ENCODE results near the gene ILK. TPM values are rescaled to one million over a fixed set of nuclear protein-coding genes. Genes with fewer than 3 reads are reported as not detected.
A peak's percentile ranks its signal among the peaks of the same experiment; 100 is the strongest.

ILK gene
- total RNA-seq (2021) (65.3 and 69.7 TPM in 2 replicates), Bru-seq, nascent RNA (percentile 69 among the genes with signal in this experiment), BruChase-seq, experiment 1, labeled RNA remaining after a 2-hour chase (percentile 87 among the genes with signal in this experiment), BruChase-seq, experiment 2, labeled RNA remaining after a 6-hour chase (percentile 85 among the genes with signal in this experiment)
- long read RNA-seq, transcript ILK-203 (13 exons, 1,692 nt): major isoform, 81 of 167 reads
- long read RNA-seq, transcript ILK-201 (13 exons, 1,802 nt): minor isoform, 63 of 167 reads
- long read RNA-seq, partial matches to known transcripts: 6 of 167 reads
- long read RNA-seq, other reads (novel, unspliced or antisense): 13 of 167 reads

DNA sequence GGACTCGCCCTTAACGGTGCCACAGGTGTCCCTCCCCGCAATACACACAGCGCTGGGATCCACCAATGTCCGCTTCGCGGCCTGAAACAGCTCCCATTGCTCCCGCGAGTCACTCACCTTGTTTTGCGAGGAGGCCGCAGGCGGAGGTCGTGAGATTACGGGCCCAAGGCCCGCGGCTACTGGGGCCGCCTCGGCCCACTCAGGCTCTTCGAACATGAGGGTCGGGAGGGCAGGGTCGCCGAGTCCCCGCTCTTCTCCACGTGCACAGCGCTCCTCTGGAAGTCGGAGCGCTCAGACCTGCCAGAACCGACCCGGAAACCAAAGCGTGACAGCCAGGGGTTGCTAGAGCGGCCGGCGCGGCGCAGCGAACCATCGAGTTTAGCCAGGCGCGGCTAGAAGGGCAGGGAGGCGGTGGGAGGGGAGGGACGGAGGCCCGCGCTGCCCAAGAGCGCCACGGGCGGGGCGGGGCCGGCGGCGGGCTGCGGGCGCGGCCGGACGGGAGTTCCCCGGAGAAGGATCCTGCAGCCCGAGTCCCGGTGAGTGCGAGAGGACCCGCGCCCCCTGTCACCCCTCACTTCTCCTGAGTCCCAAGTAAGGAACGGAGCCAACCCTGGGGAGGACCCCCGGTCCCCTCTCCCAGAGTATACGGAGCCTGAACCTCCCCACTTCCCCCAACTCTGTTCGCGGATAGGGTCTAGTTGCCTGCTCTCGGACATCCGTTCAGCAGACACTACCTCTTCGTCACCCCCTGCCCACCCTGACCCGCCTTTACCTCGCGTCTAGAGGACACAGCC lies at the start of gene ILK, which contains the start of gene RRP8:
TSS of gene ILK (plus strand) at position 488 of the 794 bp plus-strand sequence. CDS start 498 bp downstream, outside the sequence.
TSS of gene RRP8 (minus strand) at position 330 of the 794 bp plus-strand sequence. CDS start at position 216, 114 bp downstream.
- CTCF ChIA-PET: interaction anchor here (0.7 kb wide), 1 partner anchor 16 kb away, joined by 6 read pairs; the partner anchor contains the start of gene TPP1
- Histone ChIP-seq H3K4me2 (peak within 1 kb of the TSS; percentile 89), H3K4me3 (peak within 1 kb of the TSS; percentile 98), H4K20me1 (ENCODE audit: insufficient read depth) (no peaks in the 10 kb centered on the region), H3K9me3 (ENCODE audit: insufficient read depth, low read depth) (no peaks in the 10 kb centered on the region), H3K4me1 (replicated peaks; ENCODE audit: insufficient read depth) (peaks cover 28% of the 10 kb centered on the region), H2AFZ (peak within 1 kb of the TSS; percentile 88), H3K36me3 (ENCODE audit: low read depth) (peaks cover 10% of the 10 kb centered on the region; the same call in 1 of the 2 replicates), H3K79me2 (ENCODE audit: low read depth) (peaks cover 48% of the 10 kb centered on the region), H3K27ac (peak within 1 kb of the TSS; percentile 51), H3K27me3 (ENCODE audit: insufficient read depth, low read depth) (no peaks in the 10 kb centered on the region), H3F3A (ENCODE audit: insufficient read depth, low read depth) (peaks cover 16% of the 10 kb centered on the region), H3K9me2 (ENCODE audit: insufficient read depth) (no peaks in the 10 kb centered on the region)
- no peak for TF ChIP-seq EZH2 (IDR thresholded peaks at IDR 0.05; ENCODE audit: low read depth)
- no peak for TF ChIP-seq CTCF (conservative IDR thresholded peaks at IDR 0.05)
- intact Hi-C loops (cut with micrococcal nuclease; ENCODE audit: unreplicated experiment): loop anchor here (2.0 to 10.0 kb wide), 3 partner anchors 79 to 211 kb away; partner anchors contain the start of genes MRPL17, SMPD1 and TRIM3
- POLR2A ChIA-PET (ENCODE audit: unreplicated experiment): interaction anchor here (0.7 to 1.0 kb wide), 2 partner anchors 8 to 80 kb away, joined by 8 to 13 read pairs; partner anchors contain the start of genes MRPL17 and TAF10
- BruUV-seq (replicated peaks): no TSS peak
- DNase-seq: peak; percentile 61 to 77

GRCh38 chr11:6554828-6555706 lies 48.5 kb upstream of the ILK start:
- H3K79me2 ChIP-seq (ENCODE audit: low read depth): no peaks in the 10 kb centered on the region
- no peaks in the 10 kb centered on the region for H3K9me3 ChIP-seq (ENCODE audit: insufficient read depth, low read depth)
- no peak overlapping the region for H3K27ac ChIP-seq
- no peak for DNase-seq
- ChIA-PET CTCF (no interaction called here), POLR2A (ENCODE audit: unreplicated experiment) (no interaction called here)
- H2AFZ ChIP-seq: no peak overlapping the region
- no TSS peak for BruUV-seq (replicated peaks)
- H3F3A ChIP-seq (ENCODE audit: insufficient read depth, low read depth): no peaks in the 10 kb centered on the region
- no peaks in the 10 kb centered on the region for H3K27me3 ChIP-seq (ENCODE audit: insufficient read depth, low read depth)
- no peak overlapping the region for H3K4me2 ChIP-seq
- no peak overlapping the region for H3K4me3 ChIP-seq
- TF ChIP-seq CTCF (conservative IDR thresholded peaks at IDR 0.05) (no peak), EZH2 (IDR thresholded peaks at IDR 0.05; ENCODE audit: low read depth) (no peak)
- no peaks in the 10 kb centered on the region for H3K4me1 ChIP-seq (replicated peaks; ENCODE audit: insufficient read depth)
- no peaks in the 10 kb centered on the region for H3K9me2 ChIP-seq (ENCODE audit: insufficient read depth)
- no peaks in the 10 kb centered on the region for H4K20me1 ChIP-seq (ENCODE audit: insufficient read depth)
- intact Hi-C loops (cut with micrococcal nuclease; ENCODE audit: unreplicated experiment): no loop called here
- no peaks in the 10 kb centered on the region for H3K36me3 ChIP-seq (ENCODE audit: low read depth)

All from PC-9 (cell line).